Tibial artery (tissue), 4 donors: Measurements from ENCODE around the gene WDR4.

Experiments used
- DNase-seq, 2 donors: peaks; one replicate each; pipeline ENCODE4 v3.0.0-alpha.2; 2019
- H3K27ac ChIP-seq, 2 donors: fragments of 200-600 bp; sonication (generic) in 1 of 2; 1 replicate in 1 of 2; 2 replicates in 1 of 2; pipeline ENCODE4 v1.5.1; 2018 to 2019; ENCODE audit warnings: mild to moderate bottlenecking in 1 of 2
- H3K27me3 ChIP-seq, 2 donors: fragments of 200-600 bp; sonication (generic) in 1 of 2; one replicate each; pipeline versions ENCODE4 v1.5.1 to v1.6.0; 2016 to 2019
- H3K36me3 ChIP-seq, 3 donors: fragments of 200-600 bp; sonication (generic) in 2 of 3; one replicate each; pipeline ENCODE4 v1.5.1; 2016 to 2019; ENCODE audit warnings: mild to moderate bottlenecking in 2 of 3
- H3K4me1 ChIP-seq, 4 donors: fragments of 200-600 bp; sonication (generic) in 2 of 4; 1 replicate in 3 of 4; 2 replicates in 1 of 4; pipeline ENCODE4 v1.5.1; 2016 to 2019
- H3K4me3 ChIP-seq, 2 donors: fragments of 200-600 bp; sonication (generic) in 1 of 2; 1 replicate in 1 of 2; 2 replicates in 1 of 2; pipeline ENCODE4 v1.5.1; 2018 to 2019; ENCODE audit warnings: mild to moderate bottlenecking in 2 of 2
- H3K9me3 ChIP-seq, 3 donors: fragments of 200-600 bp; sonication (generic) in 1 of 3; one replicate each; pipeline ENCODE4 v1.5.1; 2016 to 2019
- intact Hi-C: fragments of 100-400 bp; cut with DNase I; formaldehyde crosslinking; loops from one replicate; pipeline ENCODE4 v1.15.0; 2023; ENCODE audit warnings: low total_unique reads
- TF ChIP-seq, protein P1 (sequence below), 2 experiments: fragments of 200-600 bp in 1 of 2; fragments of 450-650 bp in 1 of 2; IDR thresholded peaks; one replicate each; pipeline ENCODE4 v1.5.1; 2017 to 2019; ENCODE audit warnings: antibody characterized with exemption in 2 of 2, mild to moderate bottlenecking in 1 of 2, moderate library complexity in 1 of 2

WDR4 gene

DNA sequence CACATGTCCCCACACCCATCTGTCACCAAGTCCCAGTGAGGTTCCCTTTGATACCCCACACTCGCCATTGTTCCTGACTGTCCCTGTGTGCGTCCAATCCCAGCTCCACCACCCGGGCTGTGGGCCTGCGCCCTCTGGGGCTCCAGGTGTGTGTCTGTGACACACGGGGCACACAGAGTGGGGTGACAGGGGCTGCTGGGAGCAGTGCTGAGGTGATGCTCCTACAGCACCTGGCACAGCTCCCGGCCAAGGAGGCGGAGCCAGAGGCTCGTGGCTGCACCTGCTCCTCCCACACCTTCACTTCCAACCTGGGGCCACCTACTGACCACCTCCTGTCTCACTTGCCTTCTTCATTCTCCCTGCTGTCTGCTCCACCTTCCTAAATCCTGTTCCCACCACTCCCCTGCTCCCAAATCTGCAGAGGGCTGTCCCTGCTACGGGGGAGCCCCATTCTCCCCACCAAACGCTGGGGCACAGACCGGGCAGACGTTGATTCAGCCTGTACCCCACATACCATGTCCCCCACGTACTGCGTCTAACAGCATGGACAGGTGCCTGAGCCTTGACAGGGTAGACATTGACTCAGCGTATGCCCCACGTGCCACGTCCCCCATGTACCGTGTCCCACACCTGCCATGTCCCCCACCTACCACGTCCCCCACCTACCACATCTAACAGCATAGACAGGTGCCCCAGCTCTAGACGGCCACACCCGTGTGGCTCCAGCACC is 16.4 kb downstream of the WDR4 start:
- H3K27ac ChIP-seq = no peak overlapping the region
- intact Hi-C loops = no loop called here
- H3K4me1 ChIP-seq = no peaks in the 10 kb centered on the region
- H3K27me3 ChIP-seq = no peaks in the 10 kb centered on the region
- H3K4me3 ChIP-seq = no peak overlapping the region
- TF ChIP-seq, protein P1, sequence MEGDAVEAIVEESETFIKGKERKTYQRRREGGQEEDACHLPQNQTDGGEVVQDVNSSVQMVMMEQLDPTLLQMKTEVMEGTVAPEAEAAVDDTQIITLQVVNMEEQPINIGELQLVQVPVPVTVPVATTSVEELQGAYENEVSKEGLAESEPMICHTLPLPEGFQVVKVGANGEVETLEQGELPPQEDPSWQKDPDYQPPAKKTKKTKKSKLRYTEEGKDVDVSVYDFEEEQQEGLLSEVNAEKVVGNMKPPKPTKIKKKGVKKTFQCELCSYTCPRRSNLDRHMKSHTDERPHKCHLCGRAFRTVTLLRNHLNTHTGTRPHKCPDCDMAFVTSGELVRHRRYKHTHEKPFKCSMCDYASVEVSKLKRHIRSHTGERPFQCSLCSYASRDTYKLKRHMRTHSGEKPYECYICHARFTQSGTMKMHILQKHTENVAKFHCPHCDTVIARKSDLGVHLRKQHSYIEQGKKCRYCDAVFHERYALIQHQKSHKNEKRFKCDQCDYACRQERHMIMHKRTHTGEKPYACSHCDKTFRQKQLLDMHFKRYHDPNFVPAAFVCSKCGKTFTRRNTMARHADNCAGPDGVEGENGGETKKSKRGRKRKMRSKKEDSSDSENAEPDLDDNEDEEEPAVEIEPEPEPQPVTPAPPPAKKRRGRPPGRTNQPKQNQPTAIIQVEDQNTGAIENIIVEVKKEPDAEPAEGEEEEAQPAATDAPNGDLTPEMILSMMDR (IDR thresholded peaks at IDR 0.05) = no peak
- no peaks in the 10 kb centered on the region for H3K9me3 ChIP-seq
- peaks cover 36 to 96% (median 50%) of the 10 kb centered on the region in 3 donors for H3K36me3 ChIP-seq
- DNase-seq = no peak

DNA sequence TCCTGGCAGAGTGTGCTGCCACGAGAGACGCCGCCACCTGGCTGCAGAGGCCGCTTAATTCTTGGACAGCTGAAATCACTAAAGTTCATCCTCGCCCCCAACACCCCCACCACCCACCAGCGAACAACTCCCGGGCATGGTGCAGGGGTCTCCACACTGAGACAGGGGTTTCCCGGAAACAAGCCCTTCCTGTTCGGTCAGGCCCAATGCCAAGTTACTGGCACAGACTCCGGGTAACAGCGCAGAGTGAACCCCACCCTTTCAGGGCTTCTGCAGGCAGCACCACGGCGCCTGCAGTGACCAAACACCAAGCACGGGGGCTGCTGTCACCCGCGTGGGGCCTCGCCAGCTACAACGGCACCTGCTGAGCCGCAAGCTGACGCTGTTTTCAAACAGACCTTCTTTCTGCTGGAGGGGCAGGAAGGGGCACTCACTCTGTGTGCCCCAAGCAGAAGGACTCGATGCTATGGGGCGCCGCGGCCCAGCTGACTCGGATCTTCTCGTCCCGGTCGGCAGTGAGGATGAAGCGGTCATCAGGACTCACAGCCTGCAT is 17.4 kb downstream of the WDR4 start:
- Histone ChIP-seq H3K4me1 (no peaks in the 10 kb centered on the region), H3K27me3 (no peaks in the 10 kb centered on the region), H3K4me3 (no peak overlapping the region), H3K36me3 (peaks cover 36 to 96% (median 57%) of the 10 kb centered on the region in 3 donors), H3K9me3 (no peaks in the 10 kb centered on the region), H3K27ac (no peak overlapping the region)
- DNase-seq = no peak
- intact Hi-C loops = no loop called here
- TF ChIP-seq, protein P1 (IDR thresholded peaks at IDR 0.05) = no peak

DNA sequence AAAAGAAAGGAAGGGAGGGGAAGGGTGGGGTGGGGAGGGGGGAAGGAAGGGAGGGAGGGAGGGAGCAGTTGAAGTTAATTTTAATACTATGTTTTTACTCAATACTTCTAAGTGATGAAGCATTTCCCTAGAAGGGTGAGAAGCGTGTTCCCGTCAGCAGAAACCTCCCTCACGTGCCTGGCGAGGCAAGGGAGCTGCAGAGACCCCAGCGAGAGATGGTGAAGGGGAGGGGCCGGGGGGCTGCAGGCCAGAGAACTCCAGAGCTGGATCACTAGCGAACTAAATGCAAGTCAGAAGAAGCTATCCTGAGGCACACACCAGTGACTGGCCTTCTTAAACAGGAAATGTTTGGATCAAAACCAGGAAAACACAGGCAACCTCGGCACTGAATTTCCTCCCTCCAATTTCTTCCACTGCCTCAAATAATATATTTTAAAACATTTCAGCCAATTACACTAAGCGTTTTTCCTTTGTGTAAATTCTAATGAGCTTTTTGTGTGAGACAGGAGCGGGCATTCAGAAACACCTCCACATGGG is 18.0 kb downstream of the WDR4 start:
- DNase-seq = no peak
- no peak overlapping the region for H3K27ac ChIP-seq
- H3K4me1 ChIP-seq = no peaks in the 10 kb centered on the region
- H3K27me3 ChIP-seq = no peaks in the 10 kb centered on the region
- intact Hi-C loops = no loop called here
- TF ChIP-seq, protein P1 (IDR thresholded peaks at IDR 0.05) = no peak
- peaks cover 38 to 96% (median 62%) of the 10 kb centered on the region in 3 donors for H3K36me3 ChIP-seq
- no peak overlapping the region for H3K4me3 ChIP-seq
- H3K9me3 ChIP-seq = no peaks in the 10 kb centered on the region

DNA sequence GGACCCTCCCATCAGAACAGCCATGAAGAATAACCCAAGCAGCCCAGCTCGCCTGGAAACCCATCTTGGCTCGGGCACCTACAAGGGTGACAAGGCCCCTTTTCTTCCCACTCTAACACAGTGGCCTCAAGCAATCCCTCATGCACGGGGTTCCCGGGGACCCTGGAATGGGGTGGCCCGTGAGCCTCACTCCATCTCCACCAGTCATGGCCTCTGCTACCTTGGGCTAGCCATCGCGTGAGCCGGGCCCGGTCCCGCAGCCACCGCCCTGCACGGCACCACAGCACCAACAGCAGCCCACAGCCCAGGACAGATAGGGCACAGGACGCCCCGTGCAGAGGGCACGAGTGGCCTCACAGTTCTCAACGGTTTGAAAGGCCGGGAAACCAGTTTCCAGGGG is 19.0 kb downstream of the WDR4 start:
- TF ChIP-seq, protein P1 (IDR thresholded peaks at IDR 0.05) = no peak
- intact Hi-C loops = no loop called here
- no peaks in the 10 kb centered on the region for H3K9me3 ChIP-seq

DNA sequence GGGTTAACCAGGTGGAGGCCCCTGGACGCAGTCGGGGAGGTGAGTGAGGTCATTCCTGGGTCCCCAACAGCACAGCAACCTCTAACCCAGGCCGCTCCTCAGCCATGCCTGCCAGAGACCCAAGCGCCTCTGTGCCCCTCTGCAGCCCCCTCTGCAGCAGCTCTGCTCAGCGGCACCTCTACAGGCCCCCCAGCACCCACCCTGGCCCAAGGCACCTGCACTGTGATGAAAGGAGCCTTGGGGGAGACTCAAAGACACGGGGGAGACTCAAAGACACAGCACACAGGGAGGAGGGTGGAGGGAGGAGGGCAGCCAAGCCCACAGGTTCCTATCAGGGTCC is 19.5 kb downstream of the WDR4 start:
- peaks cover 54 to 97% (median 78%) of the 10 kb centered on the region in 3 donors for H3K36me3 ChIP-seq
- no peaks in the 10 kb centered on the region for H3K27me3 ChIP-seq
- TF ChIP-seq, protein P1 (IDR thresholded peaks at IDR 0.05) = no peak
- H3K4me3 ChIP-seq = no peak overlapping the region
- no peaks in the 10 kb centered on the region for H3K4me1 ChIP-seq
- no peak overlapping the region for H3K27ac ChIP-seq
- no peak for DNase-seq
- intact Hi-C loops = no loop called here
- no peaks in the 10 kb centered on the region for H3K9me3 ChIP-seq

More for the DNA sequence above, 19.0 kb downstream of the WDR4 start:
- Histone ChIP-seq H3K27me3 (no peaks in the 10 kb centered on the region), H3K27ac (no peak overlapping the region), H3K4me1 (no peaks in the 10 kb centered on the region), H3K36me3 (peaks cover 49 to 97% (median 73%) of the 10 kb centered on the region in 3 donors), H3K4me3 (no peak overlapping the region)
- no peak for DNase-seq
